Lung (tissue), 12 donors: Measurements from ENCODE around the gene LSMEM2. TPM values are rescaled to one million over a fixed set of nuclear protein-coding genes. Genes with fewer than 3 reads are reported as not detected.
A peak's percentile ranks its signal among the peaks of the same experiment; 100 is the strongest.

Source experiments
- ATAC-seq: fragments of 200-7000 bp; cut with Tn5 transposase; one replicate; pipeline ENCODE4 v1.9.1; 2020; ENCODE audit warnings: moderate number of reproducible peaks; ENCODE audit not compliant: insufficient read depth, low FRiP score
- DNase-seq, 3 donors: peaks; one replicate each; pipeline ENCODE4 v3.0.0-alpha.2; 2013 to 2017
- H3K27ac ChIP-seq, 2 donors: one replicate each; pipeline ENCODE4 v1.5.1; 2013; ENCODE audit warnings: mild to moderate bottlenecking in 2 of 2, moderate library complexity in 2 of 2, control low read depth in 1 of 2, inconsistent platforms in 1 of 2, low read depth in 1 of 2, low read length in 1 of 2
- H3K27me3 ChIP-seq, 3 donors: one replicate each; pipeline ENCODE4 v1.5.1; 2013; ENCODE audit warnings: low read length in 2 of 3; ENCODE audit not compliant: control insufficient read depth in 3 of 3, insufficient read depth in 3 of 3
- H3K36me3 ChIP-seq, 4 donors: one replicate each; pipeline ENCODE4 v1.5.1; 2013; ENCODE audit warnings: low read length in 4 of 4, mild to moderate bottlenecking in 1 of 4, moderate library complexity in 1 of 4; ENCODE audit not compliant: control insufficient read depth in 4 of 4, insufficient read depth in 4 of 4
- H3K4me1 ChIP-seq, 5 donors: one replicate each; pipeline ENCODE4 v1.5.1; 2013; ENCODE audit warnings: low read length in 5 of 5, mild to moderate bottlenecking in 2 of 5, moderate library complexity in 1 of 5; ENCODE audit not compliant: control insufficient read depth in 5 of 5, insufficient read depth in 5 of 5
- H3K4me3 ChIP-seq: one replicate; pipeline ENCODE4 v1.5.1; 2013; ENCODE audit warnings: mild to moderate bottlenecking, control low read depth, moderate library complexity
- H3K9ac ChIP-seq, 2 donors: one replicate each; pipeline ENCODE4 v1.5.1; 2013; ENCODE audit warnings: low read length in 2 of 2, control low read depth in 1 of 2; ENCODE audit not compliant: insufficient read depth in 1 of 2
- H3K9me3 ChIP-seq, 4 donors: one replicate each; pipeline ENCODE4 v1.5.1; 2013; ENCODE audit warnings: low read length in 3 of 4, mild to moderate bottlenecking in 1 of 4, moderate library complexity in 1 of 4; ENCODE audit not compliant: control insufficient read depth in 4 of 4, insufficient read depth in 3 of 4
- CTCF ChIP-seq: IDR thresholded peaks from 2 replicates; pipeline ENCODE4 v1.5.1; 2012; ENCODE audit warnings: mild to moderate bottlenecking; ENCODE audit errors: control extremely low read depth, extremely low read depth
- WGBS, 2 donors: extraction: QIAGEN DNeasy Blood & Tissue Kit; methylation state at CpG; one replicate each; pipeline ENCODE4 v1.1.7; 2013; 5-methylcytosine and 5-hydroxymethylcytosine counted together
- polyA plus RNA-seq, 2 donors: library from polyadenylated mRNA; stranded (reverse); fragments of 200-250 nt; gene quantifications; one replicate each; pipeline ENCODE4 v1.2.1, GENCODE V29; 2013
- total RNA-seq, 2 donors: library from RNA; depleted of rRNA in 1 of 2; stranded (reverse); fragments of >200 nt in 1 of 2; gene quantifications; one replicate each; pipeline ENCODE4 v1.2.1, GENCODE V29; 2014 to 2021
- donor health status: control.
- donor health status: control.
- donor health status: Bipolar disorder and iron deficiency.
- donor health status: healthy.
- donor health status: DM: yes; HTN: yes; CAD: no.

The LSMEM2 gene
- total and polyA plus RNA-seq, 4 donors = 0.10 to 0.49 (median 0.12) TPM; not detected in 1

- Histone ChIP-seq H3K9ac (peak overlapping the region; percentile 66 to 83), H3K4me3 (no peak overlapping the region), H3K27ac (peak overlapping the region; percentile 55 to 70), H3K4me1 (peaks cover 0 to 60% (median 36%) of the 10 kb centered on the region in 5 donors), H3K36me3 (peaks cover 0 to 1% (median 0%) of the 10 kb centered on the region in 4 donors), H3K27me3 (peaks cover 0 to 15% (median 11%) of the 10 kb centered on the region in 3 donors), H3K9me3 (no peaks in the 10 kb centered on the region)
- no peak for TF ChIP-seq CTCF
- no peak for ATAC-seq
- no peak for DNase-seq
- 52 to 80% methylated on average over 4 of the region's 4 CpGs for WGBS, 2 donors
These were observed 9.4 kb upstream of the LSMEM2 start for GRCh38 chr3:50269460-50269859.

GRCh38 chr3:50269977-50270413 lies 8.9 kb upstream of the LSMEM2 start:
- Histone ChIP-seq H3K4me3 (no peak overlapping the region), H3K27me3 (peaks cover 0 to 20% (median 17%) of the 10 kb centered on the region in 3 donors), H3K27ac (peak overlapping the region in 1 of 2 donors; percentile 55), H3K9ac (no peak overlapping the region), H3K36me3 (peaks cover 0 to 1% (median 0%) of the 10 kb centered on the region in 4 donors), H3K4me1 (peaks cover 0 to 56% (median 36%) of the 10 kb centered on the region in 5 donors), H3K9me3 (no peaks in the 10 kb centered on the region)
- 86 to 93% methylated on average over 8 of the region's 8 CpGs for WGBS, 2 donors
- DNase-seq = no peak
- no peak for ATAC-seq
- no peak for TF ChIP-seq CTCF

GRCh38 chr3:50270422-50271224 lies 8.3 kb upstream of the LSMEM2 start:
- H3K4me3 ChIP-seq = no peak overlapping the region
- DNase-seq = no peak
- peaks cover 0 to 23% (median 21%) of the 10 kb centered on the region in 3 donors for H3K27me3 ChIP-seq
- H3K27ac ChIP-seq = peak overlapping the region in 1 of 2 donors; percentile 55
- no peaks in the 10 kb centered on the region for H3K9me3 ChIP-seq
- H3K4me1 ChIP-seq = peaks cover 0 to 55% (median 30%) of the 10 kb centered on the region in 5 donors
- TF ChIP-seq CTCF = no peak
- WGBS, 2 donors = 77 to 83% methylated on average over 19 of the region's 19 CpGs
- peak overlapping the region in 1 of 2 donors; percentile 13 for H3K9ac ChIP-seq
- peaks cover 0 to 1% (median 0%) of the 10 kb centered on the region in 4 donors for H3K36me3 ChIP-seq
- ATAC-seq = no peak
